Head of caudate nucleus (tissue), 42 donors: ENCODE results near the gene IQCE.
A peak's percentile ranks its signal among the peaks of the same experiment; 100 is the strongest.

ENCODE experiments used
- DNase-seq, 42 donors: peaks; one replicate each; pipeline versions ENCODE4 v3.0.0 to v3.0.0-alpha.2; 2020 to 2021; ENCODE audit warnings: mixed read lengths in 7 of 42
- intact Hi-C: fragments of 100-400 bp; cut with DNase I; formaldehyde crosslinking; loops from one replicate; pipeline ENCODE4 v1.15.0; 2022

IQCE gene

GRCh38 chr7:2645274-2645868 is 86.6 kb downstream of the IQCE start:
- intact Hi-C loops: no loop called here
- peak in 1 of 42 donors; percentile 56 for DNase-seq

GRCh38 chr7:2646336-2646679 is 87.5 kb downstream of the IQCE start:
- no peak for DNase-seq
- intact Hi-C loops: no loop called here

- peak in 4 of 42 donors; percentile 44 to 74 (median 54) for DNase-seq
Observed at GRCh38 chr7:2646680-2647571, 88.1 kb downstream of the IQCE start.

GRCh38 chr7:2647594-2648172 is 88.9 kb downstream of the IQCE start:
- intact Hi-C loops: no loop called here
- DNase-seq: no peak

More at GRCh38 chr7:2646680-2647571, 88.1 kb downstream of the IQCE start:
- intact Hi-C loops: no loop called here

- intact Hi-C loops: no loop called here
- no peak for DNase-seq
Observed at GRCh38 chr7:2649139-2649838, 90.5 kb downstream of the IQCE start.

- intact Hi-C loops: no loop called here
Observed at GRCh38 chr7:2649991-2650390, 91.2 kb downstream of the IQCE start.

GRCh38 chr7:2650451-2650850 is 91.7 kb downstream of the IQCE start:
- DNase-seq: no peak
- intact Hi-C loops: no loop called here

More at GRCh38 chr7:2649991-2650390, 91.2 kb downstream of the IQCE start:
- DNase-seq: no peak

- intact Hi-C loops: no loop called here
- no peak for DNase-seq
Observed at GRCh38 chr7:2651336-2651735, 92.6 kb downstream of the IQCE start.

- DNase-seq: no peak
- intact Hi-C loops: no loop called here
Observed at GRCh38 chr7:2651847-2652735, 93.3 kb downstream of the IQCE start.

- intact Hi-C loops: no loop called here
- DNase-seq: no peak
Observed at GRCh38 chr7:2652736-2653060, 93.9 kb downstream of the IQCE start.

- intact Hi-C loops: no loop called here
- no peak for DNase-seq
Observed at GRCh38 chr7:2654059-2654458, 95.3 kb downstream of the IQCE start.

GRCh38 chr7:2655870-2656614 is 97.3 kb downstream of the IQCE start:
- intact Hi-C loops: no loop called here
- DNase-seq: no peak

- no peak for DNase-seq
- intact Hi-C loops: no loop called here
Observed at GRCh38 chr7:2657208-2657607, 98.4 kb downstream of the IQCE start.

GRCh38 chr7:2657920-2658671 is 99.3 kb downstream of the IQCE start:
- no peak for DNase-seq
- intact Hi-C loops: no loop called here

GRCh38 chr7:2658941-2659340 is 100.2 kb downstream of the IQCE start:
- intact Hi-C loops: no loop called here
- no peak for DNase-seq

- DNase-seq: no peak
- intact Hi-C loops: no loop called here
Observed at GRCh38 chr7:2659556-2660358, 101.0 kb downstream of the IQCE start.
